Effector memory CD4-positive, alpha-beta T cell (primary cell): Measurements from ENCODE around the gene SPATA3.
A peak's percentile ranks its signal among the peaks of the same experiment; 100 is the strongest.
"Not testable (repeated sequence)": the region's sequence is repeated elsewhere in the genome, so short reads cannot be mapped to it uniquely, and the experiment has no call there.

Experiments
- DNase-seq, 3 donors: peaks; one replicate each; pipeline ENCODE4 v3.0.0-alpha.2; 2020
- H3K27ac ChIP-seq: 2 replicates; pipeline ENCODE4 v1.7.0; 2013; ENCODE audit warnings: mild to moderate bottlenecking, low read length, moderate library complexity; ENCODE audit not compliant: insufficient read depth, poor library complexity, severe bottlenecking
- H3K27me3 ChIP-seq: replicated peaks from 2 replicates; pipeline ENCODE4 v1.7.0; 2013; ENCODE audit warnings: mild to moderate bottlenecking, low read length; ENCODE audit not compliant: insufficient read depth, control insufficient read depth, poor library complexity, severe bottlenecking
- H3K36me3 ChIP-seq: 2 replicates; pipeline ENCODE4 v1.7.0; 2013; ENCODE audit warnings: mild to moderate bottlenecking, low read length, moderate library complexity; ENCODE audit not compliant: control insufficient read depth, insufficient read depth
- H3K4me1 ChIP-seq: 2 replicates; pipeline ENCODE4 v1.7.0; 2013; ENCODE audit warnings: low read length, mild to moderate bottlenecking; ENCODE audit not compliant: control insufficient read depth, insufficient read depth, poor library complexity, severe bottlenecking
- H3K4me3 ChIP-seq: 2 replicates; pipeline ENCODE4 v1.7.0; 2013; ENCODE audit warnings: low read length, low read depth, mild to moderate bottlenecking; ENCODE audit not compliant: insufficient read depth, poor library complexity, severe bottlenecking
- H3K9me3 ChIP-seq: 2 replicates; pipeline ENCODE4 v1.7.0; 2013; ENCODE audit warnings: mild to moderate bottlenecking, low read length, moderate library complexity; ENCODE audit not compliant: control insufficient read depth

The SPATA3 gene

GRCh38 chr2:230968314-230968713 lies 27.6 kb upstream of the SPATA3 start:
- H3K27me3 ChIP-seq, DNase-seq, H3K4me3 ChIP-seq, H3K9me3 ChIP-seq, H3K36me3 ChIP-seq, H3K27ac ChIP-seq: not testable (repeated sequence)
- H3K4me1 ChIP-seq = peaks cover 10% of the 10 kb centered on the region

GRCh38 chr2:230968921-230969658 lies 26.8 kb upstream of the SPATA3 start:
- Histone ChIP-seq H3K27me3 (no peaks in the 10 kb centered on the region), H3K36me3 (no peaks in the 10 kb centered on the region), H3K27ac (no peak overlapping the region), H3K4me1 (peaks cover 18% of the 10 kb centered on the region), H3K4me3 (peak overlapping the region; percentile 31), H3K9me3 (no peaks in the 10 kb centered on the region)
- no peak for DNase-seq

GRCh38 chr2:230969659-230970015 lies 26.3 kb upstream of the SPATA3 start:
- Histone ChIP-seq H3K4me1 (peaks cover 18% of the 10 kb centered on the region), H3K4me3 (no peak overlapping the region), H3K27ac (no peak overlapping the region), H3K9me3 (no peaks in the 10 kb centered on the region), H3K27me3 (no peaks in the 10 kb centered on the region), H3K36me3 (no peaks in the 10 kb centered on the region)
- no peak for DNase-seq

GRCh38 chr2:230972046-230972445 lies 23.9 kb upstream of the SPATA3 start:
- Histone ChIP-seq H3K36me3 (no peaks in the 10 kb centered on the region), H3K9me3 (no peaks in the 10 kb centered on the region), H3K27ac (no peak overlapping the region), H3K27me3 (no peaks in the 10 kb centered on the region), H3K4me1 (peaks cover 18% of the 10 kb centered on the region), H3K4me3 (no peak overlapping the region)
- no peak for DNase-seq

GRCh38 chr2:230974096-230974913 lies 21.6 kb upstream of the SPATA3 start:
- Histone ChIP-seq H3K27ac (peak overlapping the region; percentile 73), H3K9me3 (no peaks in the 10 kb centered on the region), H3K36me3 (no peaks in the 10 kb centered on the region), H3K27me3 (no peaks in the 10 kb centered on the region), H3K4me3 (no peak overlapping the region), H3K4me1 (peaks cover 12% of the 10 kb centered on the region)
- DNase-seq = peak; percentile 68 to 73 (median 70)

GRCh38 chr2:230975927-230976326 lies 20.0 kb upstream of the SPATA3 start:
- Histone ChIP-seq H3K4me3 (no peak overlapping the region), H3K27ac (no peak overlapping the region), H3K36me3 (no peaks in the 10 kb centered on the region), H3K27me3 (no peaks in the 10 kb centered on the region), H3K4me1 (peaks cover 12% of the 10 kb centered on the region), H3K9me3 (no peaks in the 10 kb centered on the region)
- no peak for DNase-seq

GRCh38 chr2:230976671-230977171 lies 19.2 kb upstream of the SPATA3 start:
- Histone ChIP-seq H3K4me3 (no peak overlapping the region), H3K9me3 (no peaks in the 10 kb centered on the region), H3K36me3 (no peaks in the 10 kb centered on the region), H3K4me1 (peaks cover 19% of the 10 kb centered on the region), H3K27me3 (no peaks in the 10 kb centered on the region), H3K27ac (no peak overlapping the region)
- no peak for DNase-seq

- DNase-seq = no peak
- Histone ChIP-seq H3K4me1 (peaks cover 9% of the 10 kb centered on the region), H3K36me3 (no peaks in the 10 kb centered on the region), H3K4me3 (no peak overlapping the region), H3K27me3 (no peaks in the 10 kb centered on the region), H3K9me3 (no peaks in the 10 kb centered on the region), H3K27ac (no peak overlapping the region)
These were observed 15.5 kb upstream of the SPATA3 start for GRCh38 chr2:230980468-230980867.

GRCh38 chr2:230981704-230982103 lies 14.2 kb upstream of the SPATA3 start:
- H3K4me1 ChIP-seq = peaks cover 10% of the 10 kb centered on the region
- DNase-seq = no peak

GRCh38 chr2:230982126-230982525 lies 13.8 kb upstream of the SPATA3 start:
- no peaks in the 10 kb centered on the region for H3K9me3 ChIP-seq
- no peak overlapping the region for H3K4me3 ChIP-seq
- DNase-seq = no peak
- no peaks in the 10 kb centered on the region for H3K36me3 ChIP-seq
- no peak overlapping the region for H3K27ac ChIP-seq
- H3K27me3 ChIP-seq = no peaks in the 10 kb centered on the region
- H3K4me1 ChIP-seq = peaks cover 15% of the 10 kb centered on the region

More at GRCh38 chr2:230981704-230982103, 14.2 kb upstream of the SPATA3 start:
- Histone ChIP-seq H3K36me3 (no peaks in the 10 kb centered on the region), H3K4me3 (no peak overlapping the region), H3K9me3 (no peaks in the 10 kb centered on the region), H3K27me3 (no peaks in the 10 kb centered on the region), H3K27ac (no peak overlapping the region)
